Sigmoid colon (tissue), 7 donors: ENCODE measurements around the gene BICRA. TPM values are rescaled to one million over a fixed set of nuclear protein-coding genes. Genes with fewer than 3 reads are reported as not detected.
A peak's percentile ranks its signal among the peaks of the same experiment; 100 is the strongest.

Experiments
- DNase-seq: peaks from one replicate; pipeline ENCODE4 v3.0.0-alpha.2; 2019
- H3K27ac ChIP-seq, 4 donors: fragments of 200-600 bp; sonication (generic); one replicate each; pipeline ENCODE4 v1.5.1; 2016 to 2019; ENCODE audit warnings: mild to moderate bottlenecking in 1 of 4
- H3K27me3 ChIP-seq, 3 donors: fragments of 200-600 bp; sonication (generic); one replicate each; pipeline ENCODE4 v1.5.1; 2019; ENCODE audit warnings: mild to moderate bottlenecking in 1 of 3
- H3K36me3 ChIP-seq, 4 donors: fragments of 200-600 bp; sonication (generic); one replicate each; pipeline ENCODE4 v1.5.1; 2016 to 2019
- H3K4me1 ChIP-seq, 4 donors: fragments of 200-600 bp; sonication (generic); one replicate each; pipeline ENCODE4 v1.5.1; 2017 to 2019
- H3K4me3 ChIP-seq, 4 donors: fragments of 200-600 bp; sonication (generic); one replicate each; pipeline ENCODE4 v1.5.1; 2017 to 2019; ENCODE audit warnings: mild to moderate bottlenecking in 2 of 4, moderate library complexity in 1 of 4
- H3K9me3 ChIP-seq, 4 donors: fragments of 200-600 bp in 3 of 4; sonication (generic) in 3 of 4; one replicate each; pipeline versions ENCODE4 v1.5.1 to v1.6.1; 2013 to 2019
- EP300 ChIP-seq, 4 donors: sonication (generic); formaldehyde crosslinking; IDR thresholded peaks; one replicate each; pipeline ENCODE4 v1.6.1; 2017; ENCODE audit warnings: antibody characterized with exemption in 4 of 4
- POLR2A ChIP-seq, 2 donors: fragments of 450-650 bp; IDR thresholded peaks; one replicate each; pipeline ENCODE4 v1.6.1; 2016; ENCODE audit warnings: antibody characterized with exemption in 2 of 2, mild to moderate bottlenecking in 2 of 2, moderate library complexity in 2 of 2
- POLR2AphosphoS5 ChIP-seq, 4 donors: sonication (generic); formaldehyde crosslinking; IDR thresholded peaks; one replicate each; pipeline ENCODE4 v1.6.1; 2017; ENCODE audit warnings: antibody characterized with exemption in 4 of 4
- WGBS, 2 donors: extraction: QIAGEN DNeasy Blood & Tissue Kit; methylation state at CpG; one replicate each; pipeline ENCODE4 v1.1.7; 2013; 5-methylcytosine and 5-hydroxymethylcytosine counted together
- intact Hi-C: fragments of 100-400 bp; cut with DNase I; formaldehyde crosslinking; loops from one replicate; pipeline ENCODE4 v1.15.1; 2023
- polyA plus RNA-seq, 3 donors: library from polyadenylated mRNA; stranded (reverse); fragments of 200-250 nt; gene quantifications; one replicate each; pipeline ENCODE4 v1.2.3, GENCODE V29; 2013
- total RNA-seq, 4 donors: library from RNA; depleted of rRNA; stranded (reverse); fragments of >200 nt; gene quantifications; one replicate each; pipeline ENCODE4 v1.1.0, GENCODE V29; 2016
- TF ChIP-seq, protein P1 (sequence below), 4 experiments: fragments of 450-650 bp in 3 of 4; fragments of 200-600 bp in 1 of 4; IDR thresholded peaks; one replicate each; pipeline ENCODE4 v1.5.1; 2016 to 2019; ENCODE audit warnings: antibody characterized with exemption in 4 of 4, mild to moderate bottlenecking in 3 of 4, moderate library complexity in 2 of 4
- donor health status: healthy with polysubstance abuse.
- donor health status: Bipolar disorder and iron deficiency.
- donor health status: healthy.

The BICRA gene
- total and polyA plus RNA-seq, 7 donors = 1.8 to 21.6 (median 10.3) TPM

DNA sequence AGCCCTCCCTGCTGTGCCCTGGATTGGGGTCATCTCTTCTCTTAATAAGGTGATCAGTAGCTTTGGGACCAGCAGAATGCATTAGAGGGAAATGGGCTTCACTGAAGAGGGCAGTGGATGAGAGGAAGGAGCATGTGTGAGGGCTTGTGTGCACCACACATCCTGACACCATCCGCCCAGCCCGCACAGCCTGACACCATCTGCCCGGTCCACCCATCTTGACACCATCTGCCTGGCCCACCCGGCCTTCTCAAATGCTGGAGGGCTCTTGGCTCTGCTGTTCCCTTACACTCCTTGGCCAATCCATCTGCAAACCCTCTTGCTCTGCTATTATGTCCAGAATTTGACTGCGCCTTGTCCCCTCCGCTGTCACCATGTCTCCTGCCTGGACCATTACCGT, 41.8 kb downstream of the BICRA start:
- 97 to 98% methylated on average over 7 of the region's 7 CpGs for WGBS, 2 donors
- TF ChIP-seq, protein P1, sequence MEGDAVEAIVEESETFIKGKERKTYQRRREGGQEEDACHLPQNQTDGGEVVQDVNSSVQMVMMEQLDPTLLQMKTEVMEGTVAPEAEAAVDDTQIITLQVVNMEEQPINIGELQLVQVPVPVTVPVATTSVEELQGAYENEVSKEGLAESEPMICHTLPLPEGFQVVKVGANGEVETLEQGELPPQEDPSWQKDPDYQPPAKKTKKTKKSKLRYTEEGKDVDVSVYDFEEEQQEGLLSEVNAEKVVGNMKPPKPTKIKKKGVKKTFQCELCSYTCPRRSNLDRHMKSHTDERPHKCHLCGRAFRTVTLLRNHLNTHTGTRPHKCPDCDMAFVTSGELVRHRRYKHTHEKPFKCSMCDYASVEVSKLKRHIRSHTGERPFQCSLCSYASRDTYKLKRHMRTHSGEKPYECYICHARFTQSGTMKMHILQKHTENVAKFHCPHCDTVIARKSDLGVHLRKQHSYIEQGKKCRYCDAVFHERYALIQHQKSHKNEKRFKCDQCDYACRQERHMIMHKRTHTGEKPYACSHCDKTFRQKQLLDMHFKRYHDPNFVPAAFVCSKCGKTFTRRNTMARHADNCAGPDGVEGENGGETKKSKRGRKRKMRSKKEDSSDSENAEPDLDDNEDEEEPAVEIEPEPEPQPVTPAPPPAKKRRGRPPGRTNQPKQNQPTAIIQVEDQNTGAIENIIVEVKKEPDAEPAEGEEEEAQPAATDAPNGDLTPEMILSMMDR (IDR thresholded peaks at IDR 0.05) = no peak
- TF ChIP-seq POLR2A (IDR thresholded peaks at IDR 0.05) (no peak), EP300 (IDR thresholded peaks at IDR 0.05) (no peak), POLR2AphosphoS5 (IDR thresholded peaks at IDR 0.05) (no peak)
- intact Hi-C loops = no loop called here
- H3K4me3 ChIP-seq = no peak overlapping the region
- no peaks in the 10 kb centered on the region for H3K27me3 ChIP-seq
- H3K4me1 ChIP-seq = peaks cover 0 to 18% (median 15%) of the 10 kb centered on the region in 4 donors
- DNase-seq = no peak
- peaks cover 0 to 3% (median 0%) of the 10 kb centered on the region in 4 donors for H3K36me3 ChIP-seq
- H3K9me3 ChIP-seq = no peaks in the 10 kb centered on the region
- H3K27ac ChIP-seq = peak overlapping the region in 1 of 4 donors; percentile 14

DNA sequence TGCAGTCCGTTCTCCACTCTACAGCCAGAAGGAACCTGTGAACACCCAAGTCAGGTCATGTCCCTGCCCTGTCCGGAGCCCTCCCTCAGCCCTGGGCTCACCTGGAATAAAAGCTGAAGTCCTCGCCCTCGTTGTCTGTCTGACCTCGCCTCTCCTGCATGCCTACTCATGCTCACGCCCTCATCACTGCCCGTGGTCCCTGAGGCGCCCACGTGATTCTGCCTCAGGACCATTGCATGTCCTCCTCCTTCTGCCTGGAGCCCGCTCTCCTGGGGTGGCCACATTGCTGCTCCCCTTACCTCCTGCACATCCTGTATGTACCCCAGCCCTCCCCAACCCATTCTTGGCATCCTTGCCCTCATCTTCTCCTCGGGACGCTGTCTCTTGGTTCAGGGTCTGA, 42.2 kb downstream of the BICRA start:
- no peak overlapping the region for H3K4me3 ChIP-seq
- peaks cover 0 to 3% (median 0%) of the 10 kb centered on the region in 4 donors for H3K36me3 ChIP-seq
- no peak for TF ChIP-seq POLR2A (IDR thresholded peaks at IDR 0.05)
- TF ChIP-seq POLR2AphosphoS5 (IDR thresholded peaks at IDR 0.05) = no peak
- TF ChIP-seq, protein P1 (IDR thresholded peaks at IDR 0.05) = no peak
- no peak for DNase-seq
- no peaks in the 10 kb centered on the region for H3K9me3 ChIP-seq
- intact Hi-C loops = no loop called here
- peaks cover 0 to 14% (median 11%) of the 10 kb centered on the region in 4 donors for H3K4me1 ChIP-seq
- no peaks in the 10 kb centered on the region for H3K27me3 ChIP-seq
- WGBS, 2 donors = 85 to 94% methylated on average over 12 of the region's 12 CpGs
- peak overlapping the region in 1 of 4 donors; percentile 14 for H3K27ac ChIP-seq

DNA sequence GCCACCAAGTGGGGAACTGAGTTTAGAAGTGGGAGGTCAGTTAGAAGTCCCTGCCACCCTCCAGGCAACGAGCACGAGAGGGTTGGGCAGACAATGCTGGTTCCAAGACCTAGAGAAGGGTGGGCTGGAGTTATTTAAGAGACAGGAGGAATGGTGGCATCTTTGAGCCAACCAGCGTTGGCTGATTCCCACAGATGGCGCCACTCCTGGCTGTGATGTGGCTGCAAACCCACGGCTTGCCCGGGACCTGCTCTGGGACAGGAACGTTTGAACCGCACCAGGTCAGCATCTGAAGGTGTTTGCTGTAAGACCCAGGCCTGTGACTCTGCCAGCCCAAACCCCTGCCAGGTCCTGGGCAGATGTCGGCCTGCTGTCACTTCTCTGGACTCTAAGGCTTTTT, 42.8 kb downstream of the BICRA start:
- Histone ChIP-seq H3K27me3 (no peaks in the 10 kb centered on the region), H3K36me3 (peaks cover 0 to 3% (median 0%) of the 10 kb centered on the region in 4 donors), H3K9me3 (no peaks in the 10 kb centered on the region), H3K4me1 (peaks cover 0 to 10% (median 7%) of the 10 kb centered on the region in 4 donors), H3K4me3 (no peak overlapping the region), H3K27ac (peak overlapping the region in 1 of 4 donors; percentile 3)
- WGBS, 2 donors = 88 to 91% methylated on average over 9 of the region's 9 CpGs
- DNase-seq = no peak
- TF ChIP-seq POLR2A (IDR thresholded peaks at IDR 0.05) = no peak
- TF ChIP-seq EP300 (IDR thresholded peaks at IDR 0.05) = no peak
- TF ChIP-seq POLR2AphosphoS5 (IDR thresholded peaks at IDR 0.05) = no peak
- TF ChIP-seq, protein P1 (IDR thresholded peaks at IDR 0.05) = no peak
- intact Hi-C loops = no loop called here

DNA sequence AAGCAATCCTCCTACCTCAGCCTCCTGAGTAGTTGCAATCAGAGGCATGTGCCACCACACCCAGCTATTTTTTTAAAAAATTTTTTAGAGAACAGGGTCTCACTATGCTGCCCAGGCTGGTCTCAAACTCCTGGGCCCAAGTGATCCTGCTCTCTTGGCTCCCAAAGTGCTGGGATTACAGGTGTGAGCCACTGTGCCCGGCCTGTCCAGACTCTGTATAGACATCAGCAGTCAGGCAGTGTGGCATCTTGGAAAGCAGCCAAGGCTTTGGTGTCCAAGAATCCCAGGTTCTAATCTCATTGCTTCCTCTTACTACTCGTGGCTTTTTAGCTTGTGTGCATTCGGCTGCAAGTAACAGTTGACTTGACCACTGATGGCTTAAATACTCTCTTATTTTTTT, 43.4 kb downstream of the BICRA start:
- Histone ChIP-seq H3K27ac (peak overlapping the region in 1 of 4 donors; percentile 3), H3K4me1 (peaks cover 0 to 10% (median 3%) of the 10 kb centered on the region in 4 donors), H3K36me3 (peaks cover 0 to 3% (median 0%) of the 10 kb centered on the region in 4 donors), H3K4me3 (no peak overlapping the region), H3K9me3 (no peaks in the 10 kb centered on the region), H3K27me3 (no peaks in the 10 kb centered on the region)
- no peak for DNase-seq
- WGBS, 2 donors = 57 to 74% methylated on average over 3 of the region's 3 CpGs
- intact Hi-C loops = no loop called here
- TF ChIP-seq POLR2A (IDR thresholded peaks at IDR 0.05) = no peak
- TF ChIP-seq POLR2AphosphoS5 (IDR thresholded peaks at IDR 0.05) = no peak
- TF ChIP-seq, protein P1 (IDR thresholded peaks at IDR 0.05) = no peak
- no peak for TF ChIP-seq EP300 (IDR thresholded peaks at IDR 0.05)

DNA sequence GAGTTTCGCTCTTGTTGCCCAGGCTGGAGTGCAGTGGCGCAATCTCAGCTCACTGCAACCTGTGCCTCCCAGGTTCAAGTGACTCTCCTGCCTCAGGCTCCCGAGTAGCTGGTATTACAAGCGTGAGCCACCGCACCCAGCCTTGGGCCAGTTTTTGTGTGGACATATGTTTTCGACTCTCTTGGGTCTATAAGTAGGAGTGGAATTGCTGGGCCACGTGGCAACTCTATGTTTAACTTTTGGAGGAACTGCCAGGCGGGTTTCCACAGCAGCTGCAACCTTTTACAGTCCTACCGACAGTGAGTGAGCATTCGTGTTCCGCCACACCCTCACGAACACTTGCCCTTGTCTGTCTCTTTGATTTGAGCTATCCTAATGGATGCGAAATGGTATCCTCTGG, 44.9 kb downstream of the BICRA start:
- Histone ChIP-seq H3K9me3 (no peaks in the 10 kb centered on the region), H3K4me1 (peaks cover 0 to 13% (median 9%) of the 10 kb centered on the region in 4 donors), H3K4me3 (no peak overlapping the region), H3K27me3 (no peaks in the 10 kb centered on the region), H3K36me3 (peaks cover 0 to 3% (median 0%) of the 10 kb centered on the region in 4 donors), H3K27ac (no peak overlapping the region)
- intact Hi-C loops = no loop called here
- DNase-seq = no peak
- TF ChIP-seq EP300 (IDR thresholded peaks at IDR 0.05) (no peak), POLR2AphosphoS5 (IDR thresholded peaks at IDR 0.05) (no peak), POLR2A (IDR thresholded peaks at IDR 0.05) (no peak)
- TF ChIP-seq, protein P1 (IDR thresholded peaks at IDR 0.05) = no peak
- 86 to 94% methylated on average over 13 of the region's 13 CpGs for WGBS, 2 donors
